Inflammatory macrophage (primary cell): ENCODE data around the gene TLR4.

Experiments
- DNase-seq, 2 donors: peaks; one replicate each; pipeline ENCODE4 v3.0.0-alpha.2; 2020 to 2022

The TLR4 gene

DNA sequence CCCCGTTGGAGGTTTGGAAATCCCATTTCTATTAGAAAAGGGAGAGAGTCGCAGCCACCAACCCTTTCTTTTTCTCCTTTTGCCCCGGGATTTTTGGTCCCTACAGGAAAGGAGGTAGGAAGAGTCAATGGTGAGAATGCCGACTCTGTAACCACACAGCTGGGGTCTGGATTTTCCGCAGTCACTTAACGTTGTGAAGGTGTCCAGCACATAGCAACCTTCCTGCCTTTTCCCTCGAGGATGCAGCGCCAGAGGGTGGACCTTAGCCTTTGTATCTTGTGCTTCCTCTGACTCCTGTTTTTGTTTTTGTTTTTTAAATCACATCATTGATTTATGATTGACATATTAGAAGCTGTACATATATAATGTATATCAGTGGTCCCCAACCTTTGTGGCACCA, 41.4 kb downstream of the TLR4 start:
- DNase-seq: no peak

DNA sequence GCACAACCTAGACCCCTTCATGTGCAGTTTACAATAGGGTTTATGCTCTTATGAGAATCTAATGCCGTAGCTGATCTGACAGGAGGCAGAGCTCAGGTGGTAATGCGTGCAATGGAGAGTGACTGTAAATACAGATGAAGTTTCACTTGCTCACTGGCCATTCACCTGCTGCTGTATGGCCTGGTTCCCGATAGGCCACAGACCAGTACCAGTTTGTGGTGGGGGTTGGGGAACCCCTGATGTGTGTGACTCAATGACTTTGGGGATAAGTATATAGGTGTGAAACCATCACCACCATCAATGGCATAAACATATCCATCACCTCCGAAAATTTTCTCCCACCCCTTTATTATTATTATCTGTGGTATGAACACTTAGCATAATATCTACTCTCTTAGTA, 42.1 kb downstream of the TLR4 start:
- no peak for DNase-seq

DNA sequence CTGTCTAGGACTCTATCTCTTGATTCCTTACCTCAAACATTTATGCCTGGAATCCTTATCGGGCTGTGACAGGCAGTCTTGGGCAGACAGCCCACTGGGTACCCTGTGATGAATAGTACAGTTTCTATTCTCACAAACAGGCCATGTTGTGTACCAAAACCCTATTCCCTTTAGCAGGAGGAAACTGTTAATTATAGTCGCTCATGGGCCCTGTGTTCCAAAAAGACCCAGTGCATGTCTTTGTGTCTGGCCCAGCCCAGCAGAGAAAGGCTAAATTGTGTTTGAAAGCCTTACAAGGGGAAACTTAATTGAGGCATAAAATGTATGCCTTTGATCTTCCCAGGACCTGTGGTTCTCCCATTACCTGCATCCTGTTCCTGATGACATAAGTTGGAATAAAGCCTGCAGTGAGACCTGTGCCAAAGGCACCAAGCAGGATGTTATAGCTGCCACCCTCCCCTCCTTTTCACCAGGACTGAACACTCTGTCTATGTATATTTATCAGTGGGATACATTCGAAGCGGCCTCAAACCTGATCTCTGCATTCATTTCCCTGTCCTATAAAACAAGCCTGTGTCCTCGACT, 43.3 kb downstream of the TLR4 start:
- no peak for DNase-seq

DNA sequence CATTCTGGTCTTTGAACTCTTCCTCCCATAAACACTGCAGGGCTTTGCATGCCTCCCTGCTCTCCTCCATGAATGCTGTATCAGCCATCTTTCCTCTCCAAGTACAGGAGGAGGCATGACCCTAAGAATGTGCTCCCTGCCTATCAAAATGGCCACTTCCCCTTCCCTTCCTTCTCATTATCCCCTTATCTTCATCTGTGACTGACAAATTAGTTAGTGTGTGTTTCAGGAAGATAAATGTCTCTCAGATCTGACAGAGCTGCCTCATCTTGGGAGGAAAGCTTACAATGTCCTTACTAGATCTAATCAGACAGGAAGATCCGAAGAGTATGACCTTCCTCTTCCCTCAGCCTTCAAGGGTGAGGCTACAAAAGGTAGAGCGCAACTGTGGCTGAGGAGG, 46.2 kb downstream of the TLR4 start:
- DNase-seq: no peak

DNA sequence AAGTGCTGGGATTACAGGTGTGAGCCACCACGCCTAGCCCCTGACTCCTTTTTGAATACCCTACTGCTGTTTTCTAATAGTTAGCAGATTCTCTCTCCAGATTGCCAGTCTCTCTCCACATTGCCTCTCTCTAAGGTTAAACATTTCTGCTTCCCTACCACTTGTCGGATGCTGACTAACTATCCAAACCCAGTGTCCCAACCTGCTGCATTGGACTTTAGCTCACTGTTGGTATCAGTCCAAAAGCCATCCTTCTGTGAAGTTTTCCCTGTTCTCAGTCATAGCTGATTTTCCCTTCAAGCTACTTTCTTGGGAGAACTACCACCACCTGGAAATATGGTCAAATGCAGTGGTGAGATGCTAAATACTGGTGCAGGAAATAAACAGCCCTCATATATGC, 48.7 kb downstream of the TLR4 start:
- no peak for DNase-seq

DNA sequence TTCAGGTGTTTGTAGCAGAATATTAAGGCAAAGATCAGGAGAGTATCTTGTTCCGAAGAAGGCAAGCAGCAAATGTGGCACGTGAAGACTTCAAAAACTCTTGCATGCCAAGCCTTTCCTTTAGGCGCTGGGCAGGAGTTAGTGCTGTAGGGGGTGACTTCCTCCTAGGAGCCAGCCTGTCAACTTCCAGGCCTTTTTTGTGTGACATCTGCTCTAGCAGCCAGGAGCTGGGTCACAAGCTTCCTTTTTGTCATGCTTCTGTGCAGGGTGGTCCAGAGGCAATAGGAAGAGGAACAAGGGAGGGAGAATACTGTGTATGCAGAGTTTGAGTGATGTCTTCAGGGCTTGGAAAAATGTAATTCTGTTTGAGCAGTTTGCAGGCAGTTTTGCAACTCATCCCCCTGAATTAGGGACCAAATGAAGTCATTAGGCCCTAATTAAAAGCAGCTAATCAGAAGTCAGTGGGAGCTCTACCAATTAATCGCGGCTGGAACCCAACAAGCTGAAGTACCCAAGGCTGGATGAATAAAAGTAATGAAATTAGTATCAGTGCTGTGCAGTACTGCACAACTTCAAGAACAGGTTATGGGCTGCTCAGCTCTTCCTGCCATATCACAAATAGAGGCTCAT, 53.5 kb downstream of the TLR4 start:
- peak; percentile 7 to 43 for DNase-seq

DNA sequence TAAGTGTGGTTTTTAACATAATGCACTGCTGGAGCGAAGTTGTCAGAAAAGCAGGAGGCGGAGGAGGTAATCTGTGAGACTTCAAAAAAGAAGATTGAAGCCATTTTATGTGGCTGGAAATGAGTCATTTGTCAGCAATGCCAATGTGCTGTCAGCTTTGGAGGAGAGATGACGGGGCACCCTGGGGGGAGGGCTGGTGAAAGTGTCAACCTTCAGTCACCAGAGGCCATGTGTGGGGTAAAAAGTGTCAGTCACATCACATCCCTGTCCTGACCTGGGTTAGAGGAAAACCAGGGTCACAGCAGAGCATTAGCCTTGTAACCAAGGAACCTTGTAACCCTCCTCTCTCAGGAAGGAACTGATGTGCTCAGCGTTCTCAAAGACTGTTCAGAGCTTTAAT, 59.1 kb downstream of the TLR4 start:
- no peak for DNase-seq

DNA sequence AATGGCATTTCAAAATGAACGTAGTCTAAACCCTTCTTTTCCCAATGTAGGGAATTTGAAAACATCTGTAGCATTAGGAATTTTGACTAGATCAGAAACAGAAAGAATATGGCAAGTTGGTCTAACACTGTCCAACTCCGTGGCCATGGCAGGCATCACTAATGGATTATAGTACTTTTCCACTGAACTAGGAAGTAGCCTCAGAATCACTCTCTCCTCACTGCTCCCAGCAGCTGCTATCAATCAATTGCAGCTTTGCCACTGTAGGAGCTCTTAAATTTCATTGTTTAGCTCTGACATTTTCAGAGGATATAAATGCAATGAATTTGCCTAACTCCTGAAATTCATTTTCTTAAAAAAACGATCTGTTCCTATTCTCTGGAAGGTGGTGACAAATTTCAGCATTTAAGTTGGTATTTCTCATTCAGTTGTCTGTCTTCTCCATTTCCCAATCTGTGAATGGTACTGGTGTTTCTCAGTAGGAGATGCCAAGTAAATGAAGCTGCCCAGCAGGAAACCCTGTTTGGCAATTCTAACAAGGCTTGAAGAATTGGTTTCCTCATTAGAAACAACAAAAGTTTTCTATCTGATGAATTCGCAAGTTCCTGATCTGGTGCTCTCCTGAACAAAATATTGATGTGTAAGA, 64.7 kb downstream of the TLR4 start:
- peak in 1 of 2 donors; percentile 31 for DNase-seq

DNA sequence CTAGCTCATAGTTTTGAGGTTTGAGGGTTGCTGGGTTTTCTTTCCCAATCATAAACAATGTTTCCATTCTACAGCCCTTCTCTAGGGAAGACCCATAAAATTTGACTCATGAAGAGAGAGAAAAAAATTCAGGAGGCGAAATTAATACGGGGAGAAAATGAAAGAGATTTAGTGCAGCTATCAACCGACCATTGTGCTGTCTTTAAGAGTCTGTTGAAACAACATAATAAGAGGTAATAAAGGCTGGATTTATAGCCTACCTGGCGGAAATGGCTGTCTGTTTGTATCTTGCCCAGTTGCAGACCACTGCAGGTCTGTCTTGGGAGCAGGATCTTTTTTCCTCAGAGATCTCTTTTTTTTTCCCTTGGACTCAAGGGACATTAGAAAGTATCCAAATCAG, 66.9 kb downstream of the TLR4 start:
- no peak for DNase-seq

DNA sequence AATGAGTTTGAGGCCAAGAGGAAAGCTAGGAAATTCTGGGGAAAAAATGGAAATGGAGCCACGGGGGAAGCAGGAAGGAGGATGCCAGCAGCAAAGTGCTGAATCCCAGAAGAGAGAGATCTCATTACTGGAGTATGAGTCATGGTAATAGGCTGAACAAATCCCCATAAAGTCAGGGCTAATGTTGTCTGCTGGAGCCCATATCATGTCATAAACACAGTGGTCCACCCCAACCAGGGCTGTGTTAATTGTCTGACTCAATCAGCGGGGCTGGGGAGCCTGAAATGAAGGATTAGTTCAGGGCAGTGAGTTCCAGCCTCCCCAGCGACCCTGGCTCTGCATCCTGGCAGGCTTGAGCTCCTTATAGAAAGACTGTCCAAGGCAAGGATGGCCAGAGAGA, 68.8 kb downstream of the TLR4 start:
- DNase-seq: no peak
